ENCODE data around the gene MRC1. TPM values are rescaled to one million over a fixed set of nuclear protein-coding genes. Genes with fewer than 3 reads are reported as not detected.

MRC1 gene
- total RNA-seq, 1 donor from 2014 or later = 15.1 TPM

DNA sequence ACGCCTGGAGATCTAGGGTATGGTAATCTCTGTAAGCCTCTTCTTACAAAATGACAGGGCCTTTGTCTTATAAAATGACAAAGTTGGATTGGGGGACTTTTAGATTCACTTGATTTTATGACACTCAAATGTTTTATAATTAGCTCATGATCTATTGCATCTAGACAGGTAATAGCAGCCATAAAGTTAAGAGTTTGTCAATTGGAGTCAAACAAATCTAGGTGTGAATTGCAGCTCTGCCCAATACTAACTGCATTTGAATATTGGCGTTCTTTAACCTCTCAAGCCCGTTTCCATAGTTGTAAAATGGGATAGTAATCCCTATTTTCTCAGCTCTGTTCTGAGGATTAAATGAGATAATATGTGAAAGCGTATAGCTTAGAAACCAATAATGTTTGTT, 14.1 kb upstream of the MRC1 start:
- H3K27ac ChIP-seq = no peak overlapping the region
- H3K36me3 ChIP-seq = no peaks in the 10 kb centered on the region
- H3K4me3 ChIP-seq = no peak overlapping the region
- H3K9me3 ChIP-seq = no peaks in the 10 kb centered on the region
- H3K4me1 ChIP-seq = no peaks in the 10 kb centered on the region
- intact Hi-C loops (cut with DNase I) = no loop called here
- TF ChIP-seq, protein P1, sequence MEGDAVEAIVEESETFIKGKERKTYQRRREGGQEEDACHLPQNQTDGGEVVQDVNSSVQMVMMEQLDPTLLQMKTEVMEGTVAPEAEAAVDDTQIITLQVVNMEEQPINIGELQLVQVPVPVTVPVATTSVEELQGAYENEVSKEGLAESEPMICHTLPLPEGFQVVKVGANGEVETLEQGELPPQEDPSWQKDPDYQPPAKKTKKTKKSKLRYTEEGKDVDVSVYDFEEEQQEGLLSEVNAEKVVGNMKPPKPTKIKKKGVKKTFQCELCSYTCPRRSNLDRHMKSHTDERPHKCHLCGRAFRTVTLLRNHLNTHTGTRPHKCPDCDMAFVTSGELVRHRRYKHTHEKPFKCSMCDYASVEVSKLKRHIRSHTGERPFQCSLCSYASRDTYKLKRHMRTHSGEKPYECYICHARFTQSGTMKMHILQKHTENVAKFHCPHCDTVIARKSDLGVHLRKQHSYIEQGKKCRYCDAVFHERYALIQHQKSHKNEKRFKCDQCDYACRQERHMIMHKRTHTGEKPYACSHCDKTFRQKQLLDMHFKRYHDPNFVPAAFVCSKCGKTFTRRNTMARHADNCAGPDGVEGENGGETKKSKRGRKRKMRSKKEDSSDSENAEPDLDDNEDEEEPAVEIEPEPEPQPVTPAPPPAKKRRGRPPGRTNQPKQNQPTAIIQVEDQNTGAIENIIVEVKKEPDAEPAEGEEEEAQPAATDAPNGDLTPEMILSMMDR (IDR thresholded peaks at IDR 0.05) = no peak
- no peaks in the 10 kb centered on the region for H3K27me3 ChIP-seq
- no peak for DNase-seq (ENCODE audit: low spot score in 2 of 2)

DNA sequence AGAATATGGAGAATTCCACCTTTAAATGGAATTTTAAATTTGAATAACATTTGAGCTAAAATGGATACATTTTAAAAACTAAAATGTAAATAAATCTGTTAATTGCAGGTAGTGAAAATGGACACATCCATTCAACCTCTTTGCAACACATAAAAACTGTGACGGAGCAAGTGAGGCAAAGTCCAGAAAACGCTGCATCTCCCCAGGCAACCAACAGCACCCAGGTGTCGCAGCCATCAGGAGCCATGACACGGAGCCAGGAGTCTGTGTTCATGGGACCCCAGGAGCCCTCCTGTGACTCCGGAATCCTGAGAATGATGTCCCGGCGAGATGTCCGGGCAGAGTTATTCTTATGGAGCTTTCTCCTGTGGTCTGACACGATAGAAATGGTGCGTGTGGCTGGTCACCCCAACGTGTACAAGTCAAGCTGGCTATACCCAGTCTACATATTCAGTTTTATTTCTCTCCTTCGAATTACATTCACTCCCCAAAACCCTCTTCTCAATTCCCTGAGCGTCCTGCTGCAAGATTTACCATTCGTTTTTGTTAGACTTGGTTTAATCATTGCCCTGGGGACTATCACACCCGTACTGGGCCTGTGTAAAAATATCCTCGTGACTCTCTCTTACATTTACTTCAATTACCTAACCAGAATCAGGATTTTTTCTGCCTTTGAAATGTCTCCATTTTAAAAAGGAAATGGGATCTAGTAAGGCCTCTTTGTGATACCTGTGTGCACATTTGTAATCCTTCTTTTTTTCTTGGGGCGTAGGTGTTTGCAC, 13.1 kb upstream of the MRC1 start:
- intact Hi-C loops (cut with DNase I) = no loop called here
- H3K36me3 ChIP-seq = no peaks in the 10 kb centered on the region
- DNase-seq (ENCODE audit: low spot score in 2 of 2) = no peak
- no peak overlapping the region for H3K27ac ChIP-seq
- H3K9me3 ChIP-seq = no peaks in the 10 kb centered on the region
- no peak overlapping the region for H3K4me3 ChIP-seq
- no peaks in the 10 kb centered on the region for H3K4me1 ChIP-seq
- H3K27me3 ChIP-seq = no peaks in the 10 kb centered on the region
- TF ChIP-seq, protein P1 (IDR thresholded peaks at IDR 0.05) = no peak

DNA sequence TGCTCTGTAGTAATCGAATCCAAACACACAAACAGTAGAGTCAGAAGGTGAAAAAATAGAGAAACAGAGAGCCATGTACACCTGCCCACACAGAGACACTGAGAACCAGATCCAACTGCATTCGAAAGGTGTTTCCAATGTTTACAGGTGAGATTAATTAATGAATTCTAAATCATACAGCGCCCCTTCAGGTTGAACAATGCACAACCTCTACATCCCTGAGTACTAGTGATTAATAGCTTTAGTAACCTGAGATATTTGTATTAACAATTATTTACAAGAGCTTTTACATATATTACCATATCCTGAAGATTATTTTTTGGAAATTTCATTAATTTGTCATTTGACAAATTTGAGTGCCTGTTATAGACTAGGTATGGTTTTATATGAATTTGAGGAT, 7.6 kb upstream of the MRC1 start:
- Histone ChIP-seq H3K27me3 (no peaks in the 10 kb centered on the region), H3K36me3 (no peaks in the 10 kb centered on the region), H3K4me1 (no peaks in the 10 kb centered on the region), H3K27ac (no peak overlapping the region), H3K4me3 (no peak overlapping the region), H3K9me3 (no peaks in the 10 kb centered on the region)
- intact Hi-C loops (cut with DNase I) = no loop called here
- TF ChIP-seq, protein P1 (IDR thresholded peaks at IDR 0.05) = no peak
- no peak for DNase-seq (ENCODE audit: low spot score in 2 of 2)

DNA sequence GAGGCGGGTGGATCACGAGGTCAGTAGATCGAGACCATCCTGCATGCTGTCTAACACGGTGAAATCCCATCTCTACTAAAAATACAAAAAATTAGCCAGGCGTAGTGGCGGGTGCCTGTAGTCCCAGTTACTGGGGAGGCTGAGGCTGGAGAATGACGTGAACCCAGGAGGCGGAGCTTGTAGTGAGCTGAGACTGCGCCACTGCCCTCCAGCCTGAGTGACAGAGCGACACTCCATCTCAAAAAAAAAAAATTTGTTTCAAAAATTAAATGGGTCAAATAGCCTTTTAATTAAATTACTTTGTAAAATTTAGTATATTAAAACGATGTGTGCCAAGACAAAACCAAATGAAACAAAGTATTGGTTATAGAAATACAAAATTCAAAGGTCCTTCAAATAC, 6.8 kb upstream of the MRC1 start:
- Histone ChIP-seq H3K9me3 (no peaks in the 10 kb centered on the region), H3K4me1 (no peaks in the 10 kb centered on the region), H3K4me3 (no peak overlapping the region), H3K27ac (no peak overlapping the region), H3K27me3 (no peaks in the 10 kb centered on the region), H3K36me3 (no peaks in the 10 kb centered on the region)
- DNase-seq (ENCODE audit: low spot score in 2 of 2) = no peak
- intact Hi-C loops (cut with DNase I) = no loop called here
- TF ChIP-seq, protein P1 (IDR thresholded peaks at IDR 0.05) = no peak

DNA sequence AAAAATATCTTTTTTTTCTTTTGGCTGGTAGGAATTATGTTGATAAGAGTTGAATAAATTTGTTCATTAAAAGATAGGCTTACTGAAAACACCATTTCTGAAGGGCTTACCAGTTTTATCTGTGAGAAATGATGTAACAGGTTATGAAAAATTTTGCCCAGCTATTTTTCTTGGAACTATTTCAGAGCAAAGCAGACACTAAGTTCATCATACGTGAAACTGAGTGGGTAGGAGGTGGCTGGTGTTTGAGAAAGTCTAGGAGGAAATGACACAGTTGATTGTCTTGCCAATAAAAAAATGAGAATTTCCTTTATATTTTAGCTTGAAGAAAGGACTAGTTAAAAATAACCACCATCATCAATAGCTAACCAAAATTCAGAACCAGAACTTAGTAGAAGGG, 6.2 kb upstream of the MRC1 start:
- intact Hi-C loops (cut with DNase I) = no loop called here
- H3K4me3 ChIP-seq = no peak overlapping the region

More for the DNA sequence above, 6.2 kb upstream of the MRC1 start:
- no peaks in the 10 kb centered on the region for H3K4me1 ChIP-seq
- H3K9me3 ChIP-seq = no peaks in the 10 kb centered on the region
- TF ChIP-seq, protein P1 (IDR thresholded peaks at IDR 0.05) = no peak
- H3K27me3 ChIP-seq = no peaks in the 10 kb centered on the region
- DNase-seq (ENCODE audit: low spot score in 2 of 2) = no peak
- no peaks in the 10 kb centered on the region for H3K36me3 ChIP-seq
- no peak overlapping the region for H3K27ac ChIP-seq

Data from ascending aorta (tissue), 2 donors.